GM12891 (cell line): ENCODE results near the gene NUP188.

Experiments
- PAX5 ChIP-seq: IDR thresholded peaks from 2 replicates; pipeline ENCODE4 v1.6.1; 2011; ENCODE audit warnings: low read length, moderate library complexity, mild to moderate bottlenecking; ENCODE audit not compliant: insufficient read depth, severe bottlenecking
- POLR2A ChIP-seq: IDR thresholded peaks from 2 replicates; pipeline ENCODE4 v1.6.1; 2011; ENCODE audit warnings: low read depth, low read length, control low read depth
- POLR2AphosphoS5 ChIP-seq: IDR thresholded peaks from 2 replicates; pipeline ENCODE4 v1.6.1; 2011; ENCODE audit warnings: low read depth, low read length, control low read depth
- POU2F2 ChIP-seq: IDR thresholded peaks from 2 replicates; pipeline ENCODE4 v1.6.1; 2011; ENCODE audit warnings: low read depth, mild to moderate bottlenecking, control low read depth, low read length, moderate library complexity
- SPI1 ChIP-seq: IDR thresholded peaks from 2 replicates; pipeline ENCODE4 v1.6.1; 2011; ENCODE audit warnings: low read depth, low read length, control low read depth
- TAF1 ChIP-seq: IDR thresholded peaks from 2 replicates; pipeline ENCODE4 v1.6.1; 2011; ENCODE audit warnings: low read depth, low read length, control low read depth

- TF ChIP-seq POLR2AphosphoS5, result no peak
- TF ChIP-seq POLR2A, result no peak
- no peak for TF ChIP-seq TAF1
- no peak for TF ChIP-seq PAX5
- no peak for TF ChIP-seq POU2F2
- TF ChIP-seq SPI1, result no peak
Measured at GRCh38 chr9:129001504-129002325, 54.2 kb downstream of the NUP188 start.
